Measurements from ENCODE around the gene ST6GAL1.

DNA sequence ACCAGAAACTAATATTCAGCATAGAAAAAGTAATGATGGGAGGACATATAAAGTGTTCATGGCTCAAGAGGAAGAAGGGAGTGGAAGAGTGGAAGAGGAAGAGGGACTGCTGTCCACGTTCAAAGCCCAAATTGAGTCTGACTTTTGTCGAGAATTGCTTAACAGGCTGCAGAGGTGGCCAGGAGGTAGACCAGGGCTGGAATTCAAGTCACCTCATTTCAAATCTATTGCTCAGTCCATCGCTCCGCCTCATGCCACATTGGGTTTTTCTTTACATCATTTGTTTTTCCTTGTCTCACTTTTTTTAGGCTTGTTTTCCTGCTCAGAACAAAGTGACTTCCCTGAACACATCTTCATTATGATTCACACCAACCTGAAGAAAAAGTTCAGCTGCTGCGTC lies 112.0 kb downstream of the ST6GAL1 start:
- TF ChIP-seq CREB1 (IDR thresholded peaks at IDR 0.05): no peak
- TF ChIP-seq CREB1 (CRISPR knock-in tag; IDR thresholded peaks at IDR 0.05): no peak
- TF ChIP-seq MTA1 (CRISPR knock-in tag; IDR thresholded peaks at IDR 0.05; ENCODE audit: borderline replicate concordance): no peak
- no peak for TF ChIP-seq ELF4 (CRISPR knock-in tag; IDR thresholded peaks at IDR 0.05; ENCODE audit: borderline replicate concordance)
- TF ChIP-seq SIN3A (IDR thresholded peaks at IDR 0.05; ENCODE audit: borderline replicate concordance, low read depth, low read length): no peak

Measured in HepG2 (cell line).